Brain microvascular endothelial cell (primary cell): ENCODE results near the gene TGM6.

Experiments used
- DNase-seq: peaks from one replicate; pipeline ENCODE4 v3.0.0-alpha.2; 2020
- H3K27ac ChIP-seq: fragments of 250-450 bp; sonication (Bioruptor Pico); 2 replicates; pipeline ENCODE4 v1.5.1; 2020; ENCODE audit warnings: mild to moderate bottlenecking, moderate library complexity
- H3K27me3 ChIP-seq: fragments of 250-450 bp; sonication (Bioruptor Pico); replicated peaks from 2 replicates; pipeline ENCODE4 v1.5.1; 2020; ENCODE audit warnings: mild to moderate bottlenecking
- H3K36me3 ChIP-seq: fragments of 250-450 bp; sonication (Bioruptor Pico); replicated peaks from 2 replicates; pipeline ENCODE4 v1.5.1; 2020; ENCODE audit warnings: mild to moderate bottlenecking
- H3K4me3 ChIP-seq: 2 replicates; pipeline ENCODE4 v1.5.1; 2011; ENCODE audit warnings: low read depth, mild to moderate bottlenecking, control low read depth, low read length, moderate library complexity
- in situ Hi-C: cut with HindIII; loops from 2 replicates; pipeline ENCODE4 v1.10.0; 2017; ENCODE audit warnings: low sequenced_read_pairs, low pct_ligation_motif_present
- TF ChIP-seq, protein P1 (sequence below): IDR thresholded peaks from 2 replicates; pipeline ENCODE4 v1.5.1; 2011; ENCODE audit warnings: low read depth, mild to moderate bottlenecking, moderate library complexity, low read length, control low read depth, inconsistent platforms; ENCODE audit errors: missing control alignments

Gene TGM6

DNA sequence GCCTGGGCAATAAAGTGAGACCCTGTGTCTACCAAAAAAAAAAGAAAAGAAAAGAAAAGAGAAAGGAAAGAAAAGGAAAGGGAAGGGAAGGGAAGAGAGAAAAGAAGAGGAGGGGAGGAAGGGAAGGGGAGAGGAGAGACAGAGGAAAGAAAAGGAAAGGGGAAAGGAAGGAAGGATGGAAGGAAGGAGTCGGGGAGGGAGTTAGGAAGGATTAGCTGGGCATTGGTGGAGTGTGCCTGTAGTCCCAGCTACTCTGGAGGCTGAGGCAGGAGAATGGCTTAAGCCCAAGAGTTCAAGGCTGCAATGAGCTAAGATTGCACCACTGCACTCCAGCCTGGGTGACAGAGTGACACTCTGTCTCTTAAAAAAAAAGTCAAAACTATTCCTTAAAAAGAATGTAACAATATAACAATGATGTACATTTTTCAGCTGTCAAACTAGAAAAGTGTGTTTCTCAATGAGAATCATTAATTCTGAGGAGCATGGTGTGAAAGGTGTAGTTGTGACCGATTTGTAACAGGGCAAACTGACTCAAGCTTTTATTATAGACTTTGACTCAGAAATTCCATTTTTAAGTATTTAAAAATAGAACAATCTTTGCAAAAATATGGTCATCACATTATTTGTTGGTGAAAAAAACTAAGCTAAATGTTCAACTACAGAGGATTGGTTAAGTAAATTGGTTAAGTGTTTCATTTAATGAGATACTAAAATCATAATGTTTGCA lies 75.2 kb downstream of the TGM6 start:
- H3K27ac ChIP-seq, result no peak overlapping the region
- H3K36me3 ChIP-seq, result peaks cover 22% of the 10 kb centered on the region
- in situ Hi-C loops, result no loop called here
- H3K27me3 ChIP-seq, result no peaks in the 10 kb centered on the region
- no peak overlapping the region for H3K4me3 ChIP-seq
- no peak for DNase-seq
- TF ChIP-seq, protein P1, sequence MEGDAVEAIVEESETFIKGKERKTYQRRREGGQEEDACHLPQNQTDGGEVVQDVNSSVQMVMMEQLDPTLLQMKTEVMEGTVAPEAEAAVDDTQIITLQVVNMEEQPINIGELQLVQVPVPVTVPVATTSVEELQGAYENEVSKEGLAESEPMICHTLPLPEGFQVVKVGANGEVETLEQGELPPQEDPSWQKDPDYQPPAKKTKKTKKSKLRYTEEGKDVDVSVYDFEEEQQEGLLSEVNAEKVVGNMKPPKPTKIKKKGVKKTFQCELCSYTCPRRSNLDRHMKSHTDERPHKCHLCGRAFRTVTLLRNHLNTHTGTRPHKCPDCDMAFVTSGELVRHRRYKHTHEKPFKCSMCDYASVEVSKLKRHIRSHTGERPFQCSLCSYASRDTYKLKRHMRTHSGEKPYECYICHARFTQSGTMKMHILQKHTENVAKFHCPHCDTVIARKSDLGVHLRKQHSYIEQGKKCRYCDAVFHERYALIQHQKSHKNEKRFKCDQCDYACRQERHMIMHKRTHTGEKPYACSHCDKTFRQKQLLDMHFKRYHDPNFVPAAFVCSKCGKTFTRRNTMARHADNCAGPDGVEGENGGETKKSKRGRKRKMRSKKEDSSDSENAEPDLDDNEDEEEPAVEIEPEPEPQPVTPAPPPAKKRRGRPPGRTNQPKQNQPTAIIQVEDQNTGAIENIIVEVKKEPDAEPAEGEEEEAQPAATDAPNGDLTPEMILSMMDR, result no peak

GRCh38 chr20:2458919-2459499 lies 78.3 kb downstream of the TGM6 start:
- Histone ChIP-seq H3K36me3 (peaks cover 53% of the 10 kb centered on the region), H3K27me3 (no peaks in the 10 kb centered on the region), H3K27ac (no peak overlapping the region), H3K4me3 (no peak overlapping the region)
- no peak for DNase-seq
- TF ChIP-seq, protein P1, result no peak
- in situ Hi-C loops, result no loop called here

GRCh38 chr20:2459981-2460751 lies 79.5 kb downstream of the TGM6 start:
- no peak overlapping the region for H3K27ac ChIP-seq
- H3K27me3 ChIP-seq, result no peaks in the 10 kb centered on the region
- H3K4me3 ChIP-seq, result no peak overlapping the region
- H3K36me3 ChIP-seq, result peaks cover 63% of the 10 kb centered on the region
- in situ Hi-C loops, result no loop called here
- TF ChIP-seq, protein P1, result no peak
- DNase-seq, result no peak

DNA sequence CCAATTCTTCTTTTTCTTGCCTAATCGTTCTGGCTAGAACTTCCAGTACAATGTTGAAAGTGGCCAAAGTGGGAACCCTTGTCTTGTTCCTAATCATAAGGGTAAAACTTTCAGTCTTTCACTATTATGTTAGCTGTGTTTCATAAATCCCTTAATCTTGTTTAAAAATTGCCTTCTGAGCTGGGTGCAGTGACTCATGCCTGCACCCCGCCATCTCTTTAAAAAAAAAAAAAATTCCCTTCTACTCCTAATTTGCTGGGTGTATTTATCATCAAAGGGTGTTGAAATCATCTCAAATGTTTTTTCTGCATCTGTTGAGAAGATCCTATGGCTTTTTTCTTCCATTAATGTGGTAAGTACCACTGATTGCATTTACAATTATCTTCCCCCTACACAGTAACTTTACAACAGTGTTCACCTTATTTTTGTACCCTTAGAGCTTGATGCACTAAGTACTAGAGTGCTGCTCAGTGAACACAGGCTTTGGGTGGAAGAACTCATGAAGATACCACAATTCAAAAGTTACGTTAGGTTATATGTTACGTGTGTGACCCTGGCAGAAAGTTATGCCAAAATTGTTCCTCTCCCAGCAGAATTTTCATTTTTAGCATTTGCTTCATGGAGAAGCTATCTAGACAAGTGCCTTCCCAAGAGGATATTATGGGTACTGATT lies 80.2 kb downstream of the TGM6 start:
- in situ Hi-C loops, result no loop called here
- Histone ChIP-seq H3K27me3 (no peaks in the 10 kb centered on the region), H3K4me3 (no peak overlapping the region), H3K36me3 (peaks cover 69% of the 10 kb centered on the region), H3K27ac (no peak overlapping the region)
- no peak for DNase-seq
- TF ChIP-seq, protein P1, result no peak

GRCh38 chr20:2462484-2462883 lies 81.8 kb downstream of the TGM6 start:
- Histone ChIP-seq H3K4me3 (no peak overlapping the region), H3K27ac (no peak overlapping the region), H3K27me3 (no peaks in the 10 kb centered on the region), H3K36me3 (peaks cover 80% of the 10 kb centered on the region)
- TF ChIP-seq, protein P1, result no peak
- no peak for DNase-seq
- in situ Hi-C loops, result no loop called here
